H9 (cell line): ENCODE results near the gene TFEB. TPM values are rescaled to one million over a fixed set of nuclear protein-coding genes. Genes with fewer than 3 reads are reported as not detected.

Experiments
- DNase-seq: peaks from one replicate; pipeline ENCODE4 v3.0.0-alpha.2; 2017
- H2AFZ ChIP-seq: one replicate; pipeline ENCODE4 v1.6.1; 2013; ENCODE audit warnings: mild to moderate bottlenecking, low read length, control low read depth, moderate library complexity
- H2AK5ac ChIP-seq: 2 replicates; pipeline ENCODE4 v1.6.1; 2013; ENCODE audit warnings: low read length, control low read depth, mixed read lengths; ENCODE audit not compliant: insufficient read length
- H2BK120ac ChIP-seq: one replicate; pipeline ENCODE4 v1.6.1; 2013; ENCODE audit warnings: low read depth, mild to moderate bottlenecking, low read length, control low read depth, inconsistent platforms; ENCODE audit not compliant: poor library complexity, severe bottlenecking
- H2BK12ac ChIP-seq: 2 replicates; pipeline ENCODE4 v1.6.1; 2013; ENCODE audit warnings: low read length, control low read depth, mixed read lengths, low read depth; ENCODE audit not compliant: insufficient read length
- H2BK15ac ChIP-seq: 2 replicates; pipeline ENCODE4 v1.6.1; 2013; ENCODE audit warnings: low read depth, low read length, control low read depth
- H2BK20ac ChIP-seq: one replicate; pipeline ENCODE4 v1.6.1; 2013; ENCODE audit warnings: low read depth, mild to moderate bottlenecking, low read length, control low read depth, inconsistent platforms; ENCODE audit not compliant: poor library complexity, severe bottlenecking
- H2BK5ac ChIP-seq: 2 replicates; pipeline ENCODE4 v1.6.1; 2013; ENCODE audit warnings: low read length, control low read depth, mixed read lengths; ENCODE audit not compliant: insufficient read length
- H3K14ac ChIP-seq: 2 replicates; pipeline ENCODE4 v1.6.1; 2013; ENCODE audit warnings: low read length, control low read depth; ENCODE audit not compliant: insufficient read depth
- H3K18ac ChIP-seq: 2 replicates; pipeline ENCODE4 v1.6.1; 2013; ENCODE audit warnings: low read depth, mild to moderate bottlenecking, mixed read lengths, low read length, control low read depth; ENCODE audit not compliant: insufficient read length
- H3K23ac ChIP-seq: 2 replicates; pipeline ENCODE4 v1.6.1; 2013; ENCODE audit warnings: low read length, control low read depth, mixed read lengths, low read depth; ENCODE audit not compliant: insufficient read length
- H3K23me2 ChIP-seq: 2 replicates; pipeline ENCODE4 v1.6.1; 2013; ENCODE audit warnings: low read depth, mild to moderate bottlenecking, mixed read lengths, low read length, control low read depth; ENCODE audit not compliant: insufficient read length, poor library complexity, severe bottlenecking
- H3K27ac ChIP-seq: 2 replicates; pipeline ENCODE4 v1.5.1; 2013; ENCODE audit warnings: low read length, control low read depth, mixed read lengths, low read depth; ENCODE audit not compliant: insufficient read length
- H3K27me3 ChIP-seq: 2 replicates; pipeline ENCODE4 v1.6.1; 2013; ENCODE audit warnings: low read length, control low read depth, inconsistent platforms; ENCODE audit not compliant: insufficient read depth
- H3K4ac ChIP-seq: 2 replicates; pipeline ENCODE4 v1.6.1; 2013; ENCODE audit warnings: low read depth, mild to moderate bottlenecking, control low read depth, inconsistent platforms, low read length, moderate library complexity
- H3K4me1 ChIP-seq: 2 replicates; pipeline ENCODE4 v1.6.1; 2013; ENCODE audit warnings: low read length, control low read depth, inconsistent platforms; ENCODE audit not compliant: insufficient read depth
- H3K4me2 ChIP-seq: 2 replicates; pipeline ENCODE4 v1.6.1; 2013; ENCODE audit warnings: low read length, control low read depth, mixed read lengths; ENCODE audit not compliant: insufficient read length, insufficient read depth
- H3K56ac ChIP-seq: 2 replicates; pipeline ENCODE4 v1.6.1; 2013; ENCODE audit warnings: low read depth, mild to moderate bottlenecking, mixed read lengths, low read length, control low read depth; ENCODE audit not compliant: insufficient read length
- H3K79me1 ChIP-seq: 2 replicates; pipeline ENCODE4 v1.6.1; 2013; ENCODE audit warnings: low read depth, mild to moderate bottlenecking, moderate library complexity, low read length, control low read depth, inconsistent platforms; ENCODE audit not compliant: insufficient read depth, poor library complexity, severe bottlenecking
- H3K79me2 ChIP-seq: 2 replicates; pipeline ENCODE4 v1.6.1; 2013; ENCODE audit warnings: low read length, control low read depth, inconsistent platforms; ENCODE audit not compliant: insufficient read depth
- H3K9ac ChIP-seq: 2 replicates; pipeline ENCODE4 v1.6.1; 2013; ENCODE audit warnings: low read length, control low read depth, mixed read lengths; ENCODE audit not compliant: insufficient read length; ENCODE audit errors: extremely low read depth
- H3K9me3 ChIP-seq: one replicate; pipeline ENCODE4 v1.6.1; 2013; ENCODE audit warnings: low read depth, low read length, inconsistent platforms; ENCODE audit not compliant: control insufficient read depth
- H3T11ph ChIP-seq: one replicate; pipeline ENCODE4 v1.6.1; 2013; ENCODE audit warnings: mild to moderate bottlenecking, low read length, control low read depth, inconsistent platforms
- H4K20me1 ChIP-seq: one replicate; pipeline ENCODE4 v1.6.1; 2013; ENCODE audit not compliant: control insufficient read depth, insufficient read length, insufficient read depth
- H4K5ac ChIP-seq: 2 replicates; pipeline ENCODE4 v1.6.1; 2013; ENCODE audit warnings: low read depth, mild to moderate bottlenecking, mixed read lengths, low read length, control low read depth; ENCODE audit not compliant: insufficient read length
- H4K8ac ChIP-seq: replicated peaks from 2 replicates; pipeline ENCODE4 v1.6.1; 2013; ENCODE audit warnings: low read length, control low read depth, mixed read lengths, low read depth; ENCODE audit not compliant: insufficient read length
- H4K91ac ChIP-seq: 2 replicates; pipeline ENCODE4 v1.6.1; 2013; ENCODE audit warnings: low read depth, mild to moderate bottlenecking, moderate library complexity, mixed read lengths, low read length, control low read depth; ENCODE audit not compliant: insufficient read length
- H3K27ac Mint-ChIP-seq, 3 experiments: 2 replicates in 2 of 3; 3 replicates in 1 of 3; pipeline ENCODE4 v1.8.0; 2020 to 2021; ENCODE audit warnings: mixed read lengths in 3 of 3, mild to moderate bottlenecking in 1 of 3, moderate library complexity in 1 of 3
- H3K27me3 Mint-ChIP-seq: 2 replicates; pipeline ENCODE4 v1.8.0; 2021; ENCODE audit warnings: low read depth, mild to moderate bottlenecking, moderate library complexity, mixed read lengths
- H3K36me3 Mint-ChIP-seq, 3 experiments: 2 replicates in 2 of 3; 3 replicates in 1 of 3; pipeline ENCODE4 v1.8.0; 2020 to 2021; ENCODE audit warnings: low read depth in 3 of 3, mixed read lengths in 3 of 3; ENCODE audit not compliant: insufficient read depth in 1 of 3
- H3K4me1 Mint-ChIP-seq, 2 experiments: 2 replicates each; pipeline ENCODE4 v1.8.0; 2020; ENCODE audit warnings: mixed read lengths in 2 of 2
- H3K4me3 Mint-ChIP-seq, 2 experiments: 2 replicates in 1 of 2; 3 replicates in 1 of 2; pipeline ENCODE4 v1.8.0; 2020 to 2021; ENCODE audit warnings: mild to moderate bottlenecking in 2 of 2, mixed read lengths in 2 of 2, moderate library complexity in 1 of 2
- H3K9me3 Mint-ChIP-seq, 2 experiments: 2 replicates in 1 of 2; 3 replicates in 1 of 2; pipeline ENCODE4 v1.8.0; 2020; ENCODE audit warnings: mild to moderate bottlenecking in 2 of 2, mixed read lengths in 2 of 2, moderate library complexity in 1 of 2
- WGBS: extraction: QIAGEN DNeasy Blood & Tissue Kit; methylation state at CpG from one replicate; pipeline ENCODE4 v1.1.7; 2013; ENCODE audit warnings: missing lambda C conversion rate, low lambda C conversion rate, mixed read lengths; ENCODE audit not compliant: insufficient read length; ENCODE audit errors: extremely low coverage; 5-methylcytosine and 5-hydroxymethylcytosine counted together
- total RNA-seq: library from RNA; stranded (reverse); gene quantifications from 2 replicates; pipeline ENCODE4 v1.2.1, GENCODE V29; 2021
- TF ChIP-seq, protein P1 (sequence below): fragments of 200-600 bp; sonication (generic); conservative IDR thresholded peaks from 3 replicates; pipeline ENCODE4 v1.8.0; 2021; ENCODE audit warnings: antibody characterized with exemption, mild to moderate bottlenecking

The TFEB gene
- total RNA-seq, 1 experiment from 2014 or later, result 1.2 TPM

DNA sequence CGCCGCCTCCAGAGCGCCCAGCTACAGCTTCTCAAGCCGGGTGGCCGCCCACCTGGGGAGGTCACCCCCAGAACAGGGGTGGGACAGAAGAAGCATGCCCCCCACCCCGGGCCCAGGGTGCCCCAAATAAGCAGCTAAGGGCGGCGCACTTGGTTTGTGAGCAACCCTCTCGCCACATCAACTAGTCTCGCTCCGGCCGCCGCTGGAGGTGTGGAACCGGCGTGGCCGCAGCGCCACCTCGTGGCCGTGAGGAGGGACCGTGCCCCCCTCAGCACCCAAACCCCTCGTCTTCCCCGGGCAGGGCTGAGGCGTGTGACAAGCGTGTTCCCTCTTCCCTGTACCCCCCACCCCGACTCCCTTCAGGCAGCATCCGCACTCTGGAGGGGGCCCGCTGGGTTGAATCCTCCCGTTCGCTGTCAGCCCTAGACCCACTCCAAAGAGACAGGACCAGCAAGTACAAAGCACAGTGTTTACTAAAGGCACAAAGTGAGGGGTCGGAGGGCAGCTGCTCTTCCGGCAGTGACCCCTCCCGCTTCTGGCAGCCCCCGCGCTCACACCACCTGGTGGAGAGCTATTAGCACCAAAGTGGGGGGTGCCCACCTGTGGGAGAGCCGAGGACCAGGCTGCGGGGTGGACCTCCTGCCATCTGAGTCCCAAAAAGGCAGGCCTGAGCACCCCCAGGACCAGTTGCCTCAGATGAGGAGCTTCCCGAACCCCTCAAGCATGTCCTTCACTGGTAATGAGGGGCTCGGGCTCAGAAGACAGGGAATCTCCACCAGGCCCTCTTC is 51.7 kb downstream of the TFEB start:
- no peak overlapping the region for H3T11ph ChIP-seq
- H3K23ac ChIP-seq, result no peak overlapping the region
- no peaks in the 10 kb centered on the region for H4K20me1 ChIP-seq
- H2BK12ac ChIP-seq, result no peak overlapping the region
- H3K56ac ChIP-seq, result no peak overlapping the region
- TF ChIP-seq, protein P1, sequence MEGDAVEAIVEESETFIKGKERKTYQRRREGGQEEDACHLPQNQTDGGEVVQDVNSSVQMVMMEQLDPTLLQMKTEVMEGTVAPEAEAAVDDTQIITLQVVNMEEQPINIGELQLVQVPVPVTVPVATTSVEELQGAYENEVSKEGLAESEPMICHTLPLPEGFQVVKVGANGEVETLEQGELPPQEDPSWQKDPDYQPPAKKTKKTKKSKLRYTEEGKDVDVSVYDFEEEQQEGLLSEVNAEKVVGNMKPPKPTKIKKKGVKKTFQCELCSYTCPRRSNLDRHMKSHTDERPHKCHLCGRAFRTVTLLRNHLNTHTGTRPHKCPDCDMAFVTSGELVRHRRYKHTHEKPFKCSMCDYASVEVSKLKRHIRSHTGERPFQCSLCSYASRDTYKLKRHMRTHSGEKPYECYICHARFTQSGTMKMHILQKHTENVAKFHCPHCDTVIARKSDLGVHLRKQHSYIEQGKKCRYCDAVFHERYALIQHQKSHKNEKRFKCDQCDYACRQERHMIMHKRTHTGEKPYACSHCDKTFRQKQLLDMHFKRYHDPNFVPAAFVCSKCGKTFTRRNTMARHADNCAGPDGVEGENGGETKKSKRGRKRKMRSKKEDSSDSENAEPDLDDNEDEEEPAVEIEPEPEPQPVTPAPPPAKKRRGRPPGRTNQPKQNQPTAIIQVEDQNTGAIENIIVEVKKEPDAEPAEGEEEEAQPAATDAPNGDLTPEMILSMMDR, result peak; percentile 95; the same call in 2 of the 3 replicates
- no CpG with 5 or more reads among the region's 38 CpGs for WGBS
- no peaks in the 10 kb centered on the region for H3K9me3 ChIP-seq
- H3K18ac ChIP-seq, result peak overlapping the region; percentile 21
- no peak overlapping the region for H3K27ac Mint-ChIP-seq
- H3K14ac ChIP-seq, result no peak overlapping the region
- no peaks in the 10 kb centered on the region for H3K27me3 ChIP-seq
- H3K36me3 Mint-ChIP-seq, result no peaks in the 10 kb centered on the region; a peak in 1 of 7 replicates
- H2BK20ac ChIP-seq, result no peak overlapping the region
- no peak overlapping the region for H2BK15ac ChIP-seq
- H3K9me3 Mint-ChIP-seq, result no peaks in the 10 kb centered on the region
- no peaks in the 10 kb centered on the region for H3K79me1 ChIP-seq
- peaks cover 31 to 50% of the 10 kb centered on the region in 2 experiments for H3K4me1 Mint-ChIP-seq
- peak; percentile 84 for DNase-seq
- no peak overlapping the region for H2AK5ac ChIP-seq
- peaks cover 10% of the 10 kb centered on the region for H3K27me3 Mint-ChIP-seq
- H3K79me2 ChIP-seq, result no peaks in the 10 kb centered on the region
- peak overlapping the region; percentile 39 for H2BK120ac ChIP-seq
- no peak overlapping the region for H4K8ac ChIP-seq
- H2AFZ ChIP-seq, result no peak overlapping the region
- H4K91ac ChIP-seq, result no peak overlapping the region
- no peaks in the 10 kb centered on the region for H3K23me2 ChIP-seq
- peaks cover 7% of the 10 kb centered on the region; the same call in 1 of the 2 replicates for H3K4me1 ChIP-seq
- H3K4me3 Mint-ChIP-seq, result peak overlapping the region in 1 of 2 experiments; percentile 45; a peak in 3 of 5 replicates
- no peak overlapping the region for H3K9ac ChIP-seq
- H4K5ac ChIP-seq, result no peak overlapping the region
- no peak overlapping the region for H2BK5ac ChIP-seq
- no peak overlapping the region for H3K27ac ChIP-seq
- no peak overlapping the region for H3K4me2 ChIP-seq
- no peak overlapping the region for H3K4ac ChIP-seq
